Neural cell (in vitro differentiated cells): Measurements from ENCODE around the gene FGGY. TPM values are rescaled to one million over a fixed set of nuclear protein-coding genes. Genes with fewer than 3 reads are reported as not detected.

ENCODE experiments used
- H2AFZ ChIP-seq: fragments of 200-600, 300-800 bp; sonication (generic), shearing (Covaris generic); 2 replicates; pipeline ENCODE4 v1.6.0; 2014; ENCODE audit warnings: low read depth, mild to moderate bottlenecking, antibody characterized with exemption, low read length, moderate library complexity
- H3F3A ChIP-seq: fragments of 200-600 bp; shearing (Covaris generic); 2 replicates; pipeline ENCODE4 v1.6.1; 2016; ENCODE audit warnings: mild to moderate bottlenecking, moderate library complexity, mixed read lengths, antibody characterized with exemption, low read length; ENCODE audit not compliant: insufficient read depth, poor library complexity, severe bottlenecking
- H3K27ac ChIP-seq: fragments of 200-600, 300-800 bp; sonication (generic), shearing (Covaris generic); 2 replicates; pipeline ENCODE4 v1.5.1; 2014; ENCODE audit warnings: mild to moderate bottlenecking, low read length, moderate library complexity
- H3K27me3 ChIP-seq: fragments of 300-800, 200-600 bp; sonication (generic), shearing (Covaris generic); 2 replicates; pipeline ENCODE4 v1.6.0; 2014; ENCODE audit warnings: mild to moderate bottlenecking, low read depth, low read length, moderate library complexity; ENCODE audit not compliant: insufficient read depth
- H3K36me3 ChIP-seq: fragments of 300-800, 200-600 bp; sonication (generic), shearing (Covaris generic); 2 replicates; pipeline ENCODE4 v1.5.1; 2014; ENCODE audit warnings: mild to moderate bottlenecking, antibody characterized with exemption, low read length, moderate library complexity; ENCODE audit not compliant: insufficient read depth
- H3K4me2 ChIP-seq: fragments of 300-800, 200-600 bp; sonication (generic), shearing (Covaris generic); 2 replicates; pipeline ENCODE4 v1.6.0; 2014; ENCODE audit warnings: mild to moderate bottlenecking, low read length
- H3K4me3 ChIP-seq: fragments of 300-800, 200-600 bp; sonication (generic), shearing (Covaris generic); 2 replicates; pipeline ENCODE4 v1.5.1; 2014; ENCODE audit warnings: mild to moderate bottlenecking, low read length, moderate library complexity
- H3K79me2 ChIP-seq: fragments of 200-600 bp; shearing (Covaris generic); replicated peaks from 2 replicates; pipeline ENCODE4 v1.6.0; 2014; ENCODE audit warnings: mild to moderate bottlenecking, low read length, moderate library complexity; ENCODE audit not compliant: insufficient read depth
- H3K9ac ChIP-seq: fragments of 300-800, 200-600 bp; sonication (generic), shearing (Covaris generic); 2 replicates; pipeline ENCODE4 v1.6.1; 2016; ENCODE audit warnings: mild to moderate bottlenecking, low read length, mixed read lengths
- H3K9me2 ChIP-seq: fragments of 200-600 bp; shearing (Covaris generic); 2 replicates; pipeline ENCODE4 v1.6.1; 2016; ENCODE audit warnings: mild to moderate bottlenecking, low read length, mixed read lengths; ENCODE audit not compliant: insufficient read depth
- H3K9me3 ChIP-seq: fragments of 200-600, 300-800 bp; sonication (generic), shearing (Covaris generic); 2 replicates; pipeline ENCODE4 v1.6.1; 2016; ENCODE audit warnings: mild to moderate bottlenecking, mixed run types, low read length, moderate library complexity, mixed read lengths
- H4K20me1 ChIP-seq: fragments of 200-600 bp; shearing (Covaris generic); 2 replicates; pipeline ENCODE4 v1.6.1; 2016; ENCODE audit warnings: mild to moderate bottlenecking, mixed run types; ENCODE audit not compliant: insufficient read depth
- EP300 ChIP-seq: fragments of 450-650 bp; conservative IDR thresholded peaks from 2 replicates; pipeline ENCODE4 v1.6.1; 2014; ENCODE audit warnings: antibody characterized with exemption, mild to moderate bottlenecking, moderate library complexity; ENCODE audit not compliant: poor library complexity, severe bottlenecking
- EZH2 ChIP-seq: fragments of 200-600, 300-800 bp; shearing (Covaris generic), sonication (generic); IDR thresholded peaks from 2 replicates; pipeline ENCODE4 v1.6.1; 2014; ENCODE audit warnings: antibody characterized with exemption, low read length, borderline replicate concordance, mild to moderate bottlenecking; ENCODE audit not compliant: insufficient read depth, poor library complexity, severe bottlenecking
- MXI1 ChIP-seq: fragments of 450-650 bp; conservative IDR thresholded peaks from 2 replicates; pipeline ENCODE4 v1.6.1; 2014; ENCODE audit warnings: antibody characterized with exemption, mild to moderate bottlenecking; ENCODE audit not compliant: poor library complexity, severe bottlenecking
- POLR2AphosphoS5 ChIP-seq: IDR thresholded peaks from 2 replicates; pipeline ENCODE4 v1.6.1; 2012
- RAD21 ChIP-seq: fragments of 450-650 bp; conservative IDR thresholded peaks from 2 replicates; pipeline ENCODE4 v1.6.1; 2014; ENCODE audit warnings: antibody characterized with exemption, mild to moderate bottlenecking, moderate library complexity
- SMC3 ChIP-seq: fragments of 450-650 bp; conservative IDR thresholded peaks from 2 replicates; pipeline ENCODE4 v1.6.1; 2014; ENCODE audit warnings: antibody characterized with exemption, mild to moderate bottlenecking, moderate library complexity; ENCODE audit not compliant: poor library complexity
- TAF1 ChIP-seq: IDR thresholded peaks from 2 replicates; pipeline ENCODE4 v1.6.1; 2012; ENCODE audit warnings: low read depth
- polyA plus RNA-seq: library from polyadenylated mRNA; depleted of rRNA; stranded (reverse); fragments of >200 nt; gene quantifications from 2 replicates; pipeline ENCODE4 v1.2.3, GENCODE V29; 2014
- TF ChIP-seq, protein P1 (sequence below): fragments of 450-650 bp; IDR thresholded peaks from 2 replicates; pipeline ENCODE4 v1.5.1; 2014; ENCODE audit warnings: antibody characterized with exemption, mild to moderate bottlenecking, moderate library complexity; ENCODE audit not compliant: poor library complexity, severe bottlenecking
- TF ChIP-seq, protein P2 (sequence below): IDR thresholded peaks from 2 replicates; pipeline ENCODE4 v1.6.1; 2012; ENCODE audit warnings: borderline replicate concordance

The FGGY gene
- polyA plus RNA-seq, 1 donor from 2014 or later = 7.4 TPM

DNA sequence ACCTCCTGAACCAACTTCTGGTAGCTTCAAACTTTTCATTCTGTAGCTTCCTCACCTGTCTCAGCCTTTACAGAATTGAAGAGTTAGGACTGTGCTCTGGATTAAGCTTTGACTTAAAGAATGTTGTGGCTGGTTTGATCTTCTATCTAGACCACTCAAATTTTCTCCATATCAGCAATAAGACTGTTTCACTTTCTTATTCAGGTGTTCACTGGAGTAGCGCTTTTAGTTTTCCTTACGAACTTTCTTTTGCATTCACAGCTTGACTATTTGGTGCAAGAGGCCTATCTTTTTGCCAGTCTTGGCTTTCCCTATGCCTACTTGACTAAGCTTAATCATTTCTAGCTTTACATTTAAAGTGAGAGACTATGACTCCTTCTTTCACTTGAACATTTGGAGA, 31.5 kb downstream of the FGGY start:
- Histone ChIP-seq H3F3A (no peaks in the 10 kb centered on the region), H3K9me2 (no peaks in the 10 kb centered on the region), H2AFZ (no peak overlapping the region), H3K27me3 (no peaks in the 10 kb centered on the region), H3K36me3 (no peaks in the 10 kb centered on the region), H3K79me2 (no peaks in the 10 kb centered on the region), H4K20me1 (no peaks in the 10 kb centered on the region), H3K9ac (no peak overlapping the region), H3K27ac (no peak overlapping the region), H3K9me3 (no peaks in the 10 kb centered on the region), H3K4me3 (no peak overlapping the region), H3K4me2 (no peak overlapping the region)
- TF ChIP-seq POLR2AphosphoS5 (no peak), SMC3 (no peak), EZH2 (no peak), RAD21 (no peak)

DNA sequence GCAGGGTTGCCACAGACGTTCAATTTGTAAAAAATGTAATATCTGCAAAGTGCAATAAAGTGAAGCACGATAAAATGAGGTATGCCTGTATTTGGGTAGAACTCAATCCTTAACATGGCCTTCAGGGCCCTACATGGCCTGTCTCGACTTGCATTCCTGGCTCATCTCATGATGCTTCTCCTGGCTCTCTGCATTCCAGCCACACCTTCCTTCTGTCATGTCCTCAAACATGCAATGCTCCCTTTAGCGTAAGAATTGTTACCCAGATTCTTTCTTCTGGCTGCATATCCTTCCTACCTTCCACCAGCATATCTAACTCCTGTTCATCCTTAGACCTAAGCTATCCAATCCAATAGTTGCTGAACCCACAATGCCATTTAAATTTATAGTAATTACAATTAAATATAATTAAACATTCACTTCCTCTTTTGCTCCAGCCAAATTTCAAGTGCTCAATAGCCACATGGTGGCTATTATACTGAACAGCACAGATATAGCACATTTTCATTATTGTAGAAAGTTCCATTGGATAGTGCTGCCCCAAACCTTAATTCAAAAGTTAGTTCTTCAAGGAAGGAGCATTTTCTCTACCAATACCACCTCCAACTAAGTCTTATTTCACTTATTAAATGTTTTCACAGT, 32.6 kb downstream of the FGGY start:
- H3K9me2 ChIP-seq = no peaks in the 10 kb centered on the region
- H3K27me3 ChIP-seq = no peaks in the 10 kb centered on the region
- no peak overlapping the region for H3K27ac ChIP-seq
- no peak overlapping the region for H2AFZ ChIP-seq
- H3K9ac ChIP-seq = no peak overlapping the region
- no peak overlapping the region for H3K4me2 ChIP-seq
- no peak for TF ChIP-seq SMC3
- TF ChIP-seq EP300 = no peak
- no peak for TF ChIP-seq TAF1
- H4K20me1 ChIP-seq = no peaks in the 10 kb centered on the region
- H3K79me2 ChIP-seq = no peaks in the 10 kb centered on the region
- H3F3A ChIP-seq = no peaks in the 10 kb centered on the region
- H3K4me3 ChIP-seq = no peak overlapping the region
- H3K36me3 ChIP-seq = no peaks in the 10 kb centered on the region
- H3K9me3 ChIP-seq = no peaks in the 10 kb centered on the region

DNA sequence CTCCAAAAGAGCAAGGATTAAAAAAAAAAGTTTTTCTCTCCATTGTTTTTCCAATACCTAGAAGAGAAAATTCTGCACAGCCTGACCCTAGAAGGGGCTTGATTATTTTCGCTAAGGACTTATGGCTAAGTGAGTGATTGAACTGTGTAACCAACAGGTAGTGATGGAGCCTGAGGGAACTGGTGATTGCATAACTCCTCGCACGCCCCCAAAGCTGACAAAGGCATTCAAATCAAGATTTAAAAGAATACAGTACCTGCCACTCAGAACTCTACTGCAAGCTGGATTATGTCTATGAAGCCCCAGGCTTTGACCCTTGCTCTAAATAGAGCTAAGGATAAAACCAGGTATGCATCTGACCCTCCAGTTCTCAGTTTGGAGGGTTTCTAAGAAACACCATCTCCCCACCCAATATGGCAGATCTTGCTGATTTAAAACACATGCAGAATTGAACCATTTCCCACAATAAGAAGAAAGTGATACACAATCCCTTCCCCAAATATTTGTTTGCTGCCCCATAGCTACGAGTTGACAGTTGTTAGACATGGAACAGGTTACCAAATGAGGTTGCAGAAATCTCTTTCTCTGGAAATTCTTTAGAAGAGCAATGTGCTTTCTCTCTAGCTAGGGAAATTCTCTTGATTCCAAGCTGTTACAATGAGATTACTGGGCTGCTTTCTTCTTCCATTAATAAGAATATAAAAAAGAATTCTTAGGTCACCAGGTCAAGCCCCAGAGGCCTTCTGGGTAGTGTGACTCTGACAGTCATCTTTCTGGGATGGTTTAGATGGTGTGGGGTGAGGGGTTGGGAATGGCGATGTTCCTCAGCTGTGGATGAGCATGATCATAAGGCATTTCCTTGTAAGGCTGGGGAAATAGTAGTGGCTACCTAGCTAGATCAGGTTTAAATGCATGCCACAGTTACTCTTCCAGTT, 35.1 kb downstream of the FGGY start:
- H3K9me2 ChIP-seq = no peaks in the 10 kb centered on the region
- H3K4me3 ChIP-seq = no peak overlapping the region
- H3F3A ChIP-seq = no peaks in the 10 kb centered on the region
- no peak overlapping the region for H3K9ac ChIP-seq
- TF ChIP-seq TAF1 (no peak), RAD21 (no peak), POLR2AphosphoS5 (no peak), SMC3 (no peak), MXI1 (no peak)
- TF ChIP-seq, protein P1, sequence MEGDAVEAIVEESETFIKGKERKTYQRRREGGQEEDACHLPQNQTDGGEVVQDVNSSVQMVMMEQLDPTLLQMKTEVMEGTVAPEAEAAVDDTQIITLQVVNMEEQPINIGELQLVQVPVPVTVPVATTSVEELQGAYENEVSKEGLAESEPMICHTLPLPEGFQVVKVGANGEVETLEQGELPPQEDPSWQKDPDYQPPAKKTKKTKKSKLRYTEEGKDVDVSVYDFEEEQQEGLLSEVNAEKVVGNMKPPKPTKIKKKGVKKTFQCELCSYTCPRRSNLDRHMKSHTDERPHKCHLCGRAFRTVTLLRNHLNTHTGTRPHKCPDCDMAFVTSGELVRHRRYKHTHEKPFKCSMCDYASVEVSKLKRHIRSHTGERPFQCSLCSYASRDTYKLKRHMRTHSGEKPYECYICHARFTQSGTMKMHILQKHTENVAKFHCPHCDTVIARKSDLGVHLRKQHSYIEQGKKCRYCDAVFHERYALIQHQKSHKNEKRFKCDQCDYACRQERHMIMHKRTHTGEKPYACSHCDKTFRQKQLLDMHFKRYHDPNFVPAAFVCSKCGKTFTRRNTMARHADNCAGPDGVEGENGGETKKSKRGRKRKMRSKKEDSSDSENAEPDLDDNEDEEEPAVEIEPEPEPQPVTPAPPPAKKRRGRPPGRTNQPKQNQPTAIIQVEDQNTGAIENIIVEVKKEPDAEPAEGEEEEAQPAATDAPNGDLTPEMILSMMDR = no peak
- TF ChIP-seq, protein P2, sequence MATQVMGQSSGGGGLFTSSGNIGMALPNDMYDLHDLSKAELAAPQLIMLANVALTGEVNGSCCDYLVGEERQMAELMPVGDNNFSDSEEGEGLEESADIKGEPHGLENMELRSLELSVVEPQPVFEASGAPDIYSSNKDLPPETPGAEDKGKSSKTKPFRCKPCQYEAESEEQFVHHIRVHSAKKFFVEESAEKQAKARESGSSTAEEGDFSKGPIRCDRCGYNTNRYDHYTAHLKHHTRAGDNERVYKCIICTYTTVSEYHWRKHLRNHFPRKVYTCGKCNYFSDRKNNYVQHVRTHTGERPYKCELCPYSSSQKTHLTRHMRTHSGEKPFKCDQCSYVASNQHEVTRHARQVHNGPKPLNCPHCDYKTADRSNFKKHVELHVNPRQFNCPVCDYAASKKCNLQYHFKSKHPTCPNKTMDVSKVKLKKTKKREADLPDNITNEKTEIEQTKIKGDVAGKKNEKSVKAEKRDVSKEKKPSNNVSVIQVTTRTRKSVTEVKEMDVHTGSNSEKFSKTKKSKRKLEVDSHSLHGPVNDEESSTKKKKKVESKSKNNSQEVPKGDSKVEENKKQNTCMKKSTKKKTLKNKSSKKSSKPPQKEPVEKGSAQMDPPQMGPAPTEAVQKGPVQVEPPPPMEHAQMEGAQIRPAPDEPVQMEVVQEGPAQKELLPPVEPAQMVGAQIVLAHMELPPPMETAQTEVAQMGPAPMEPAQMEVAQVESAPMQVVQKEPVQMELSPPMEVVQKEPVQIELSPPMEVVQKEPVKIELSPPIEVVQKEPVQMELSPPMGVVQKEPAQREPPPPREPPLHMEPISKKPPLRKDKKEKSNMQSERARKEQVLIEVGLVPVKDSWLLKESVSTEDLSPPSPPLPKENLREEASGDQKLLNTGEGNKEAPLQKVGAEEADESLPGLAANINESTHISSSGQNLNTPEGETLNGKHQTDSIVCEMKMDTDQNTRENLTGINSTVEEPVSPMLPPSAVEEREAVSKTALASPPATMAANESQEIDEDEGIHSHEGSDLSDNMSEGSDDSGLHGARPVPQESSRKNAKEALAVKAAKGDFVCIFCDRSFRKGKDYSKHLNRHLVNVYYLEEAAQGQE = no peak
- no peak overlapping the region for H2AFZ ChIP-seq
- H3K9me3 ChIP-seq = peaks cover 2% of the 10 kb centered on the region
- H3K27ac ChIP-seq = no peak overlapping the region
- H4K20me1 ChIP-seq = no peaks in the 10 kb centered on the region
- no peaks in the 10 kb centered on the region for H3K36me3 ChIP-seq
- H3K79me2 ChIP-seq = no peaks in the 10 kb centered on the region
- H3K27me3 ChIP-seq = no peaks in the 10 kb centered on the region
- H3K4me2 ChIP-seq = no peak overlapping the region
